A673 (cell line): ENCODE data around the gene ARID5B. TPM values are rescaled to one million over a fixed set of nuclear protein-coding genes. Genes with fewer than 3 reads are reported as not detected.
A peak's percentile ranks its signal among the peaks of the same experiment; 100 is the strongest.

Experiments
- BruUV-seq: library from RNA; stranded (reverse); fragments of 400-500 nt; replicated peaks from 2 replicates; lab custom pipeline; 2021; lab: Mats Ljungman, UMichigan
- CTCF ChIA-PET: fragments of 300-600 bp; sonication (Branson Sonifier 250); formaldehyde crosslinking; loops from one replicate; lab custom pipeline; 2022; ENCODE audit warnings: antibody characterized with exemption; lab: Charles Lee
- POLR2A ChIA-PET: fragments of 300-600 bp; sonication (Branson Sonifier 250); formaldehyde crosslinking; loops from one replicate; lab custom pipeline; 2022; ENCODE audit warnings: antibody characterized with exemption; ENCODE audit not compliant: low non-redundant PET; lab: Charles Lee
- DNase-seq: peaks from one replicate; pipeline ENCODE4 v3.0.0-alpha.2; 2015; ENCODE audit warnings: low spot score
- H3K27ac ChIP-seq: fragments of 200-600 bp; sonication (generic); 2 replicates; pipeline ENCODE4 v1.5.1; 2016; ENCODE audit warnings: mixed run types, low read depth, mild to moderate bottlenecking, mixed read lengths, antibody characterized with exemption, low read length; ENCODE audit not compliant: poor library complexity, severe bottlenecking
- H3K27me3 ChIP-seq: fragments of 200-600 bp; sonication (generic); replicated peaks from 2 replicates; pipeline ENCODE4 v1.6.1; 2017; ENCODE audit warnings: mixed run types, low read depth, mild to moderate bottlenecking, mixed read lengths, antibody characterized with exemption, low read length; ENCODE audit not compliant: insufficient read depth, poor library complexity
- H3K36me3 ChIP-seq: fragments of 200-600 bp; sonication (generic); 2 replicates; pipeline ENCODE4 v1.6.1; 2016; ENCODE audit warnings: mixed run types, mild to moderate bottlenecking, mixed read lengths, antibody characterized with exemption, low read length; ENCODE audit not compliant: insufficient read depth, poor library complexity, severe bottlenecking
- H3K4me1 ChIP-seq: fragments of 200-600 bp; sonication (generic); 2 replicates; pipeline ENCODE4 v1.6.1; 2017; ENCODE audit warnings: mixed run types, mild to moderate bottlenecking, mixed read lengths, antibody characterized with exemption, low read length; ENCODE audit not compliant: insufficient read depth, poor library complexity, severe bottlenecking
- H3K4me3 ChIP-seq: fragments of 200-600 bp; sonication (generic); 2 replicates; pipeline ENCODE4 v1.5.1; 2016; ENCODE audit warnings: low read depth, mixed run types, mild to moderate bottlenecking, mixed read lengths, low read length; ENCODE audit not compliant: poor library complexity, severe bottlenecking
- H3K9me3 ChIP-seq: fragments of 200-600 bp; sonication (generic); 2 replicates; pipeline ENCODE4 v1.6.1; 2016; ENCODE audit warnings: mixed run types, low read depth, mild to moderate bottlenecking, mixed read lengths, antibody characterized with exemption, low read length; ENCODE audit not compliant: poor library complexity, severe bottlenecking
- CTCF ChIP-seq: fragments of 300-800, 200-600 bp; sonication (generic); conservative IDR thresholded peaks from 2 replicates; pipeline ENCODE4 v1.5.1; 2017; ENCODE audit warnings: low read depth, mild to moderate bottlenecking, antibody characterized with exemption, low read length, moderate library complexity, mixed read lengths
- EZH2 ChIP-seq: fragments of 200-600 bp; sonication (generic); IDR thresholded peaks from 2 replicates; pipeline ENCODE4 v1.6.1; 2017; ENCODE audit warnings: borderline replicate concordance, low read depth, mild to moderate bottlenecking, mixed read lengths, antibody characterized with exemption, low read length; ENCODE audit not compliant: poor library complexity, severe bottlenecking
- intact Hi-C: fragments of 100-400 bp; cut with micrococcal nuclease; formaldehyde crosslinking; loops from one replicate; pipeline ENCODE4 v1.10.0; 2022; ENCODE audit not compliant: unreplicated experiment
- total RNA-seq: library from RNA; stranded (reverse); gene quantifications from 2 replicates; pipeline ENCODE4 v1.2.3, GENCODE V29; 2021

The ARID5B gene
- total RNA-seq, 1 experiment from 2014 or later: 29.0 TPM

- TF ChIP-seq CTCF: no peak
- no peak for TF ChIP-seq EZH2
These were observed 5.5 kb upstream of the ARID5B start for GRCh38 chr10:61895898-61896600.

GRCh38 chr10:61896854-61897661 lies 4.4 kb upstream of the ARID5B start:
- DNase-seq: peak; percentile 75
- Histone ChIP-seq H3K36me3 (no peaks in the 10 kb centered on the region), H3K4me3 (peak overlapping the region; percentile 68), H3K27me3 (no peaks in the 10 kb centered on the region), H3K27ac (peak overlapping the region; percentile 99), H3K4me1 (peaks cover 30% of the 10 kb centered on the region), H3K9me3 (no peaks in the 10 kb centered on the region)
- ChIA-PET POLR2A (no interaction called here), CTCF (interaction anchor here (0.6 to 1.3 kb wide), 5 partner anchors 51 to 190 kb away, joined by 3 to 6 read pairs (median 5); no protein-coding TSS in a partner anchor)
- no peak for TF ChIP-seq EZH2
- TF ChIP-seq CTCF: peak; percentile 71
- intact Hi-C loops: no loop called here
- no TSS peak for BruUV-seq

More at GRCh38 chr10:61895898-61896600, 5.5 kb upstream of the ARID5B start:
- no peak for DNase-seq
- H3K9me3 ChIP-seq: no peaks in the 10 kb centered on the region
- POLR2A ChIA-PET: no interaction called here
- intact Hi-C loops: no loop called here
- no peak overlapping the region for H3K4me3 ChIP-seq
- BruUV-seq: no TSS peak
- CTCF ChIA-PET: interaction anchor here (0.6 kb wide), 1 partner anchor 60 kb away, joined by 6 read pairs; no protein-coding TSS in a partner anchor
- H3K27ac ChIP-seq: no peak overlapping the region
- H3K4me1 ChIP-seq: peaks cover 33% of the 10 kb centered on the region
- no peaks in the 10 kb centered on the region for H3K27me3 ChIP-seq
- no peaks in the 10 kb centered on the region for H3K36me3 ChIP-seq

GRCh38 chr10:61897671-61898434 lies 3.6 kb upstream of the ARID5B start:
- H3K27ac ChIP-seq: peak overlapping the region; percentile 99
- TF ChIP-seq CTCF (peak; percentile 46; the same call in 1 of the 2 replicates), EZH2 (no peak)
- peak overlapping the region; percentile 68 for H3K4me3 ChIP-seq
- BruUV-seq: no TSS peak
- CTCF ChIA-PET: interaction anchor here (0.6 to 1.3 kb wide), 3 partner anchors 52 to 95 kb away, joined by 3 read pairs; no protein-coding TSS in a partner anchor
- peaks cover 26% of the 10 kb centered on the region for H3K4me1 ChIP-seq
- no peaks in the 10 kb centered on the region for H3K9me3 ChIP-seq
- intact Hi-C loops: loop anchor here (2.0 kb wide), 1 partner anchor 61 kb away; no protein-coding TSS in a partner anchor
- no peaks in the 10 kb centered on the region for H3K27me3 ChIP-seq
- H3K36me3 ChIP-seq: no peaks in the 10 kb centered on the region
- peak; percentile 75 for DNase-seq
- POLR2A ChIA-PET: no interaction called here
